Tibial nerve (tissue), 4 donors: ENCODE data around the gene PCSK1.

Experiments
- EP300 ChIP-seq, 2 donors: sonication (generic); formaldehyde crosslinking; IDR thresholded peaks; one replicate each; pipeline ENCODE4 v1.6.1; 2017; ENCODE audit warnings: antibody characterized with exemption in 2 of 2, mild to moderate bottlenecking in 1 of 2
- TF ChIP-seq, protein P1 (sequence below), 5 experiments: fragments of 200-600 bp in 3 of 5; fragments of 450-650 bp in 2 of 5; sonication (generic) in 3 of 5; IDR thresholded peaks; one replicate each; pipeline ENCODE4 v1.5.1; 2016 to 2019; ENCODE audit warnings: antibody characterized with exemption in 5 of 5, mild to moderate bottlenecking in 3 of 5, moderate library complexity in 2 of 5

DNA sequence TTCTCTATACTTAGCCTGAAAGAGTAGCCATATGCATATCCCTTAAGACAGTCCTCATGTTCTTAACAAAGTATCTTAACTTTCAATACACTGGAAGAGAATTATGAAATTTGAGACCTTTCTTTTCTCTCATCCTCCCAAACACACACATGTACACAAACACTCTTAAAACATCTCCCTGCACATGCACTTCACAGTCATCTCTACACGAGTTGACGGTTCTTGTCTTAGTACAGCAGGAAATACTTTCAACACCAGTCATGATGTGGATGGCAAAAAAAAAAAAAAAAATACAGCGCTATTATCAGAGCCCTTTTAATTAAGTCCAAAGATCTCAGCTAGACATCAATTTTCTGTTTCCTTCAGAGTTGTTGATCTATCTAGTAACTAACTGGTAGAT lies 43.6 kb upstream of the PCSK1 start:
- TF ChIP-seq, protein P1, sequence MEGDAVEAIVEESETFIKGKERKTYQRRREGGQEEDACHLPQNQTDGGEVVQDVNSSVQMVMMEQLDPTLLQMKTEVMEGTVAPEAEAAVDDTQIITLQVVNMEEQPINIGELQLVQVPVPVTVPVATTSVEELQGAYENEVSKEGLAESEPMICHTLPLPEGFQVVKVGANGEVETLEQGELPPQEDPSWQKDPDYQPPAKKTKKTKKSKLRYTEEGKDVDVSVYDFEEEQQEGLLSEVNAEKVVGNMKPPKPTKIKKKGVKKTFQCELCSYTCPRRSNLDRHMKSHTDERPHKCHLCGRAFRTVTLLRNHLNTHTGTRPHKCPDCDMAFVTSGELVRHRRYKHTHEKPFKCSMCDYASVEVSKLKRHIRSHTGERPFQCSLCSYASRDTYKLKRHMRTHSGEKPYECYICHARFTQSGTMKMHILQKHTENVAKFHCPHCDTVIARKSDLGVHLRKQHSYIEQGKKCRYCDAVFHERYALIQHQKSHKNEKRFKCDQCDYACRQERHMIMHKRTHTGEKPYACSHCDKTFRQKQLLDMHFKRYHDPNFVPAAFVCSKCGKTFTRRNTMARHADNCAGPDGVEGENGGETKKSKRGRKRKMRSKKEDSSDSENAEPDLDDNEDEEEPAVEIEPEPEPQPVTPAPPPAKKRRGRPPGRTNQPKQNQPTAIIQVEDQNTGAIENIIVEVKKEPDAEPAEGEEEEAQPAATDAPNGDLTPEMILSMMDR (IDR thresholded peaks at IDR 0.05) = no peak
- no peak for TF ChIP-seq EP300 (IDR thresholded peaks at IDR 0.05)
